ENCODE data around the gene CCDC192. TPM values are rescaled to one million over a fixed set of nuclear protein-coding genes. Genes with fewer than 3 reads are reported as not detected.

CCDC192 gene
- total and polyA plus RNA-seq, 9 donors: 0.26 to 2.6 (median 0.91) TPM; not detected in 1

- no peak for TF ChIP-seq POLR2A (IDR thresholded peaks at IDR 0.05)
- no peak for TF ChIP-seq CTCF (IDR thresholded peaks at IDR 0.05)
- no peak for TF ChIP-seq EP300 (IDR thresholded peaks at IDR 0.05)
- H3K4me1 ChIP-seq (ENCODE audit: insufficient read depth): no peaks in the 10 kb centered on the region
- WGBS, 3 donors: 71 to 77% (median 72%) methylated on average over 6 of the region's 6 CpGs
- no peaks in the 10 kb centered on the region for H3K9me3 ChIP-seq
- no peaks in the 10 kb centered on the region for H3K27me3 ChIP-seq
- no peak overlapping the region for H3K4me3 ChIP-seq
- intact Hi-C loops (cut with DNase I): no loop called here
- H3K36me3 ChIP-seq: no peaks in the 10 kb centered on the region
- H3K27ac ChIP-seq: no peak overlapping the region
- no peak for DNase-seq
Measured at GRCh38 chr5:127804886-127805426, 101.8 kb downstream of the CCDC192 start.

GRCh38 chr5:127805448-127805847, 102.3 kb downstream of the CCDC192 start:
- intact Hi-C loops (cut with DNase I): no loop called here
- H3K4me1 ChIP-seq (ENCODE audit: insufficient read depth): no peaks in the 10 kb centered on the region
- no peak overlapping the region for H3K27ac ChIP-seq
- 85 to 96% (median 89%) methylated on average over 1 of the region's 1 CpG for WGBS, 3 donors
- no peak overlapping the region for H3K4me3 ChIP-seq
- no peaks in the 10 kb centered on the region for H3K27me3 ChIP-seq
- no peak for DNase-seq
- TF ChIP-seq EP300 (IDR thresholded peaks at IDR 0.05): no peak
- TF ChIP-seq POLR2A (IDR thresholded peaks at IDR 0.05): no peak
- TF ChIP-seq CTCF (IDR thresholded peaks at IDR 0.05): no peak
- H3K36me3 ChIP-seq: no peaks in the 10 kb centered on the region
- H3K9me3 ChIP-seq: no peaks in the 10 kb centered on the region

- no peak overlapping the region for H3K4me3 ChIP-seq
- intact Hi-C loops (cut with DNase I): no loop called here
- no peak for DNase-seq
- no peaks in the 10 kb centered on the region for H3K9me3 ChIP-seq
- TF ChIP-seq CTCF (IDR thresholded peaks at IDR 0.05): no peak
- no peak for TF ChIP-seq POLR2A (IDR thresholded peaks at IDR 0.05)
- TF ChIP-seq EP300 (IDR thresholded peaks at IDR 0.05): no peak
- H3K4me1 ChIP-seq (ENCODE audit: insufficient read depth): no peaks in the 10 kb centered on the region
- H3K27me3 ChIP-seq: no peaks in the 10 kb centered on the region
- H3K27ac ChIP-seq: no peak overlapping the region
- H3K36me3 ChIP-seq: no peaks in the 10 kb centered on the region
- WGBS, 3 donors: 97 to 98% (median 98%) methylated on average over 3 of the region's 3 CpGs
Measured at GRCh38 chr5:127806776-127807175, 103.6 kb downstream of the CCDC192 start.

- Histone ChIP-seq H3K27ac (no peak overlapping the region), H3K9me3 (no peaks in the 10 kb centered on the region), H3K27me3 (no peaks in the 10 kb centered on the region), H3K36me3 (no peaks in the 10 kb centered on the region), H3K4me3 (no peak overlapping the region), H3K4me1 (ENCODE audit: insufficient read depth) (peaks cover 4% of the 10 kb centered on the region)
- intact Hi-C loops (cut with DNase I): no loop called here
- TF ChIP-seq POLR2A (IDR thresholded peaks at IDR 0.05) (no peak), EP300 (IDR thresholded peaks at IDR 0.05) (no peak), CTCF (IDR thresholded peaks at IDR 0.05) (no peak)
- DNase-seq: no peak
- WGBS, 3 donors: 88 to 94% (median 92%) methylated on average over 1 of the region's 1 CpG
Measured at GRCh38 chr5:127809533-127809932, 106.3 kb downstream of the CCDC192 start.

All from ovary (tissue), 9 donors.